Fibroblast of the conjunctiva (primary cell): ENCODE measurements around the gene OPALIN.

Source experiments
- DNase-seq: peaks from one replicate; pipeline ENCODE4 v3.0.0-alpha.2; 2010; ENCODE audit warnings: low read depth

Gene OPALIN

GRCh38 chr10:96358851-96359540 is at the start of gene OPALIN:
Gene OPALIN, minus strand, starts transcription at chr10:96359002. Its CDS starts 106 bp downstream, at chr10:96358896.
- DNase-seq: no peak

GRCh38 chr10:96408201-96408600 is 49.4 kb upstream of the OPALIN start:
- no peak for DNase-seq

- no peak for DNase-seq
These were observed 48.8 kb upstream of the OPALIN start for GRCh38 chr10:96407560-96408069.

GRCh38 chr10:96406091-96406490 is 47.3 kb upstream of the OPALIN start:
- DNase-seq: no peak

- DNase-seq: no peak
These were observed 43.9 kb upstream of the OPALIN start for GRCh38 chr10:96402417-96403305.

- no peak for DNase-seq
These were observed 42.2 kb upstream of the OPALIN start for GRCh38 chr10:96401036-96401435.

- DNase-seq: no peak
These were observed 41.7 kb upstream of the OPALIN start for GRCh38 chr10:96400465-96400864.

- no peak for DNase-seq
These were observed 39.1 kb upstream of the OPALIN start for GRCh38 chr10:96397902-96398301.

GRCh38 chr10:96395931-96396877 is 37.4 kb upstream of the OPALIN start:
- DNase-seq: peak; percentile 61

GRCh38 chr10:96390460-96390864 is 31.7 kb upstream of the OPALIN start:
- no peak for DNase-seq

GRCh38 chr10:96389785-96390184 is 31.0 kb upstream of the OPALIN start:
- no peak for DNase-seq

- no peak for DNase-seq
These were observed 28.8 kb upstream of the OPALIN start for GRCh38 chr10:96387601-96388000.

- DNase-seq: no peak
These were observed 28.4 kb upstream of the OPALIN start for GRCh38 chr10:96387161-96387560.

GRCh38 chr10:96384506-96384905 is 25.7 kb upstream of the OPALIN start:
- DNase-seq: no peak

- DNase-seq: no peak
These were observed 22.0 kb upstream of the OPALIN start for GRCh38 chr10:96380821-96381220.

GRCh38 chr10:96379758-96380157 is 21.0 kb upstream of the OPALIN start:
- no peak for DNase-seq

- no peak for DNase-seq
These were observed 19.9 kb upstream of the OPALIN start for GRCh38 chr10:96378741-96379140.

- no peak for DNase-seq
These were observed 19.1 kb upstream of the OPALIN start for GRCh38 chr10:96377816-96378294.

GRCh38 chr10:96376483-96376882 is 17.7 kb upstream of the OPALIN start:
- DNase-seq: no peak

GRCh38 chr10:96374985-96375830 is 16.4 kb upstream of the OPALIN start:
- peak; percentile 74 for DNase-seq

- DNase-seq: no peak
These were observed 15.8 kb upstream of the OPALIN start for GRCh38 chr10:96374639-96374984.
